ENCODE data around the gene NR3C2. TPM values are rescaled to one million over a fixed set of nuclear protein-coding genes. Genes with fewer than 3 reads are reported as not detected.

NR3C2 gene
- polyA plus RNA-seq, 1 of the 3 experiments (the other 2 are of a cell fraction) = 0.02 TPM

- Histone ChIP-seq H3K36me3 (replicated peaks in 1 of 2; ENCODE audit: control insufficient read depth in 1 of 2, insufficient read depth in 2 of 2, low read length in 1 of 2) (no peaks in the 10 kb centered on the region), H3K9me3 (no peaks in the 10 kb centered on the region), H3K9ac (no peak overlapping the region), H2AFZ (ENCODE audit: low read depth) (no peak overlapping the region), H3K9me2 (no peaks in the 10 kb centered on the region), H3F3A (replicated peaks; ENCODE audit: insufficient read depth) (no peaks in the 10 kb centered on the region), H3K79me2 (ENCODE audit: insufficient read depth) (no peaks in the 10 kb centered on the region), H3K4me3 (ENCODE audit: low read depth in 2 of 2, low read length in 1 of 2) (no peak overlapping the region), H3K27me3 (ENCODE audit: insufficient read depth) (no peaks in the 10 kb centered on the region), H3K4me2 (no peak overlapping the region), H3K4me1 (ENCODE audit: control insufficient read depth in 1 of 2, insufficient read depth in 2 of 2, low read depth in 1 of 2, low read length in 1 of 2) (peaks cover 0 to 6% of the 10 kb centered on the region in 2 experiments; a peak in 2 of 4 replicates), H3K27ac (ENCODE audit: low read depth in 2 of 2, low read length in 1 of 2) (no peak overlapping the region), H4K20me1 (ENCODE audit: insufficient read depth) (no peaks in the 10 kb centered on the region)
- ChIA-PET CTCF (no interaction called here), POLR2A (no interaction called here)
- 53% methylated on average over 4 of the region's 4 CpGs for WGBS (ENCODE audit: low lambda C conversion rate)
- DNase-seq = no peak
- TF ChIP-seq SMC3 (IDR thresholded peaks at IDR 0.05; ENCODE audit: low read depth, low read length) (no peak), FOXJ3 (CRISPR knock-in tag; IDR thresholded peaks at IDR 0.05) (no peak), CHD2 (IDR thresholded peaks at IDR 0.05; ENCODE audit: low read length, partially characterized antibody) (no peak), SIN3A (IDR thresholded peaks at IDR 0.05; ENCODE audit: borderline replicate concordance, low read depth, low read length) (no peak), RFX5 (IDR thresholded peaks at IDR 0.05; ENCODE audit: low read length) (no peak), MAX (IDR thresholded peaks at IDR 0.05; ENCODE audit: low read depth) (no peak), USF2 (IDR thresholded peaks at IDR 0.05; ENCODE audit: borderline replicate concordance, low read depth, low read length) (no peak), TCF12 (IDR thresholded peaks at IDR 0.05) (no peak), NFIC (IDR thresholded peaks at IDR 0.05; ENCODE audit: borderline replicate concordance) (no peak), MXI1 (IDR thresholded peaks at IDR 0.05; ENCODE audit: low read depth, low read length) (no peak), USF1 (IDR thresholded peaks at IDR 0.05; ENCODE audit: borderline replicate concordance, low read depth) (no peak), JUND (IDR thresholded peaks at IDR 0.05) (no peak), FOSL2 (IDR thresholded peaks at IDR 0.05; ENCODE audit: borderline replicate concordance, low read depth) (no peak), ELF1 (IDR thresholded peaks at IDR 0.05) (no peak), IRF3 (IDR thresholded peaks at IDR 0.05; ENCODE audit: low read depth, low read length) (no peak), TAF1 (IDR thresholded peaks at IDR 0.05; ENCODE audit: borderline replicate concordance, low read depth, low read length) (no peak)
Observed at GRCh38 chr4:148275266-148275665, 166.9 kb downstream of the NR3C2 start.

DNA sequence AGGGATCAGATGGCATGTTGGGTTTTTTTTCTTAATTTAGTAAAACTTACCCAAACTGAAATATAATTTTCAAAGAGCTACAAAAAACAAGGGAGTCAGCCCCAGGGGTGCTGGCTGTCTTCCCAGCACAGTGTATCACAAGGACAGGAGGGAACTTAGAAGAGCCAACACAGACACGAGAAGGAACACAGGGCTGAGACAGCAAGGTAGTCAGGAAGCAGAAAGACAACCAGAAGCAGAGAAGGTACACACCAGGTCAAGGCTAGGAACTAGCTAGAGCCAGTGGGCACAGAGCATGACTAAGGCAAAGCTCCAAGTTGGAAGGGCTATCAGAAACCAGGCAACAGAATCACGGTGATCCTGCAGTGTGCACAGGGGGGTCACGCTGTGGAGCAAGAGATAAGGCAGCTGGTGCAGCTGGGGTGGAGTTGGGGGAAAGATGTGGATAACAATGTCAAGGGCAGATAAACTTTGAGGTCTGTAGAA, 168.7 kb downstream of the NR3C2 start:
- H3K36me3 ChIP-seq (replicated peaks in 1 of 2; ENCODE audit: control insufficient read depth in 1 of 2, insufficient read depth in 2 of 2, low read length in 1 of 2) = no peaks in the 10 kb centered on the region
- H3K9ac ChIP-seq = no peak overlapping the region
- no peak overlapping the region for H3K27ac ChIP-seq (ENCODE audit: low read depth in 2 of 2, low read length in 1 of 2)
- no peaks in the 10 kb centered on the region for H4K20me1 ChIP-seq (ENCODE audit: insufficient read depth)
- ChIA-PET CTCF (interaction anchor here (0.7 kb wide), 2 partner anchors 11 to 31 kb away, joined by 3 to 4 read pairs; no protein-coding TSS in a partner anchor), POLR2A (no interaction called here)
- H2AFZ ChIP-seq (ENCODE audit: low read depth) = no peak overlapping the region
- WGBS (ENCODE audit: low lambda C conversion rate) = 12% methylated on average over 3 of the region's 3 CpGs
- no peaks in the 10 kb centered on the region for H3K9me3 ChIP-seq
- TF ChIP-seq GATA2 (CRISPR knock-in tag; IDR thresholded peaks at IDR 0.05) = peak; percentile 38; the same call in 1 of the 2 replicates
- TF ChIP-seq, protein P1, sequence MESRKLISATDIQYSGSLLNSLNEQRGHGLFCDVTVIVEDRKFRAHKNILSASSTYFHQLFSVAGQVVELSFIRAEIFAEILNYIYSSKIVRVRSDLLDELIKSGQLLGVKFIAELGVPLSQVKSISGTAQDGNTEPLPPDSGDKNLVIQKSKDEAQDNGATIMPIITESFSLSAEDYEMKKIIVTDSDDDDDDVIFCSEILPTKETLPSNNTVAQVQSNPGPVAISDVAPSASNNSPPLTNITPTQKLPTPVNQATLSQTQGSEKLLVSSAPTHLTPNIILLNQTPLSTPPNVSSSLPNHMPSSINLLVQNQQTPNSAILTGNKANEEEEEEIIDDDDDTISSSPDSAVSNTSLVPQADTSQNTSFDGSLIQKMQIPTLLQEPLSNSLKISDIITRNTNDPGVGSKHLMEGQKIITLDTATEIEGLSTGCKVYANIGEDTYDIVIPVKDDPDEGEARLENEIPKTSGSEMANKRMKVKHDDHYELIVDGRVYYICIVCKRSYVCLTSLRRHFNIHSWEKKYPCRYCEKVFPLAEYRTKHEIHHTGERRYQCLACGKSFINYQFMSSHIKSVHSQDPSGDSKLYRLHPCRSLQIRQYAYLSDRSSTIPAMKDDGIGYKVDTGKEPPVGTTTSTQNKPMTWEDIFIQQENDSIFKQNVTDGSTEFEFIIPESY (IDR thresholded peaks at IDR 0.05; ENCODE audit: borderline replicate concordance, low read depth) = no peak
- TF ChIP-seq IRF3 (IDR thresholded peaks at IDR 0.05; ENCODE audit: low read depth, low read length) = no peak
- H3K27me3 ChIP-seq (ENCODE audit: insufficient read depth) = no peaks in the 10 kb centered on the region
- H3K4me3 ChIP-seq (ENCODE audit: low read depth in 2 of 2, low read length in 1 of 2) = no peak overlapping the region
- H3K9me2 ChIP-seq = no peaks in the 10 kb centered on the region
- DNase-seq = peak; percentile 16
- H3K4me1 ChIP-seq (ENCODE audit: control insufficient read depth in 1 of 2, insufficient read depth in 2 of 2, low read depth in 1 of 2, low read length in 1 of 2) = peaks cover 0 to 6% of the 10 kb centered on the region in 2 experiments; a peak in 2 of 4 replicates
- H3K4me2 ChIP-seq = no peak overlapping the region
- no peaks in the 10 kb centered on the region for H3F3A ChIP-seq (replicated peaks; ENCODE audit: insufficient read depth)
- no peaks in the 10 kb centered on the region for H3K79me2 ChIP-seq (ENCODE audit: insufficient read depth)

Measured in SK-N-SH (cell line).